Fibroblast of pulmonary artery (primary cell): Measurements from ENCODE around the gene KRT31.
A peak's percentile ranks its signal among the peaks of the same experiment; 100 is the strongest.
"Not testable (repeated sequence)": the region's sequence is repeated elsewhere in the genome, so short reads cannot be mapped to it uniquely, and the experiment has no call there.

Experiments used
- DNase-seq: peaks from one replicate; pipeline ENCODE4 v3.0.0-alpha.2; 2010; ENCODE audit warnings: low read depth
- H3K4me3 ChIP-seq: replicated peaks from 2 replicates; pipeline ENCODE4 v1.5.1; 2011; ENCODE audit warnings: low read depth, mild to moderate bottlenecking, control low read depth, low read length, moderate library complexity
- CTCF ChIP-seq: IDR thresholded peaks from 2 replicates; pipeline ENCODE4 v1.5.1; 2011; ENCODE audit warnings: mild to moderate bottlenecking, control low read depth, low read length, inconsistent platforms; ENCODE audit errors: missing control alignments

The KRT31 gene

GRCh38 chr17:41428591-41429291 is 31.3 kb upstream of the KRT31 start:
- no peak overlapping the region for H3K4me3 ChIP-seq
- DNase-seq, result no peak
- TF ChIP-seq CTCF, result no peak

GRCh38 chr17:41424111-41424635 is 26.8 kb upstream of the KRT31 start, which contains the start of gene KRT37:
Gene KRT37, minus strand, starts transcription at chr17:41424585. Its CDS starts 62 bp downstream, at chr17:41424523.
- TF ChIP-seq CTCF, result no peak
- no peak within 1 kb of the TSS for H3K4me3 ChIP-seq
- no peak for DNase-seq

GRCh38 chr17:41422586-41422985 is 25.2 kb upstream of the KRT31 start:
- not testable (repeated sequence) for H3K4me3 ChIP-seq, DNase-seq

GRCh38 chr17:41421617-41422016 is 24.2 kb upstream of the KRT31 start:
- no peak overlapping the region for H3K4me3 ChIP-seq
- TF ChIP-seq CTCF, result no peak

GRCh38 chr17:41421116-41421515 is 23.7 kb upstream of the KRT31 start:
- no peak for TF ChIP-seq CTCF
- peak; percentile 13 for DNase-seq

More at GRCh38 chr17:41421617-41422016, 24.2 kb upstream of the KRT31 start:
- DNase-seq, result no peak

GRCh38 chr17:41420134-41420533 is 22.7 kb upstream of the KRT31 start:
- no peak overlapping the region for H3K4me3 ChIP-seq
- no peak for TF ChIP-seq CTCF
- no peak for DNase-seq

More at GRCh38 chr17:41421116-41421515, 23.7 kb upstream of the KRT31 start:
- no peak overlapping the region for H3K4me3 ChIP-seq

GRCh38 chr17:41419716-41420115 is 22.3 kb upstream of the KRT31 start:
- H3K4me3 ChIP-seq, result no peak overlapping the region
- TF ChIP-seq CTCF, result no peak
- no peak for DNase-seq
